GM21360 (cell line): Measurements from ENCODE around the gene PLPPR3.

Source experiments
- ATAC-seq: cut with Tn5 transposase; IDR thresholded peaks from one replicate; pipeline ENCODE4 v1.9.1; 2021; ENCODE audit warnings: mild to moderate bottlenecking, moderate library complexity; ENCODE audit not compliant: unreplicated experiment

Gene PLPPR3

GRCh38 chr19:821825-822503, at the start of gene PLPPR3:
PLPPR3 (minus strand) TSS chr19:821955; CDS start chr19:821559, 396 bp downstream.
- ATAC-seq = no peak

GRCh38 chr19:870963-871401, 49.2 kb upstream of the PLPPR3 start:
- no peak for ATAC-seq

- ATAC-seq = no peak
Observed at GRCh38 chr19:870314-870713, 48.6 kb upstream of the PLPPR3 start.

GRCh38 chr19:869245-870177, 47.8 kb upstream of the PLPPR3 start:
- no peak for ATAC-seq

- no peak for ATAC-seq
Observed at GRCh38 chr19:868458-869244, 46.9 kb upstream of the PLPPR3 start.

GRCh38 chr19:867855-868457, 46.2 kb upstream of the PLPPR3 start:
- ATAC-seq = no peak

- no peak for ATAC-seq
Observed at GRCh38 chr19:867301-867793, 45.6 kb upstream of the PLPPR3 start.

GRCh38 chr19:866769-867300, 45.1 kb upstream of the PLPPR3 start:
- ATAC-seq = no peak

GRCh38 chr19:863315-863620, 41.5 kb upstream of the PLPPR3 start:
- no peak for ATAC-seq

GRCh38 chr19:862581-863314, 41.0 kb upstream of the PLPPR3 start:
- no peak for ATAC-seq

- ATAC-seq = no peak
Observed at GRCh38 chr19:861756-862580, 40.2 kb upstream of the PLPPR3 start.

- ATAC-seq = no peak
Observed at GRCh38 chr19:861141-861755, 39.5 kb upstream of the PLPPR3 start.

- ATAC-seq = no peak
Observed at GRCh38 chr19:858868-859843, 37.4 kb upstream of the PLPPR3 start, which contains the start of gene CFD. CFD (plus strand) TSS chr19:859664; CDS start chr19:859690, 26 bp downstream.

GRCh38 chr19:858284-858683, 36.5 kb upstream of the PLPPR3 start:
- no peak for ATAC-seq

GRCh38 chr19:855566-856120, 33.9 kb upstream of the PLPPR3 start:
- no peak for ATAC-seq

- ATAC-seq = no peak
Observed at GRCh38 chr19:855142-855541, 33.4 kb upstream of the PLPPR3 start.

GRCh38 chr19:854549-854948, 32.8 kb upstream of the PLPPR3 start:
- no peak for ATAC-seq
